ENCODE results near the gene TEX35.

Gene TEX35

GRCh38 chr1:178493301-178493741 is 19.6 kb upstream of the TEX35 start:
- Histone ChIP-seq H2AFZ (ENCODE audit: low read length) (no peak overlapping the region), H4K91ac (ENCODE audit: low read depth, low read length, poor library complexity) (no peak overlapping the region), H4K8ac (ENCODE audit: low read depth, low read length) (no peak overlapping the region), H3K18ac (ENCODE audit: low read length) (no peak overlapping the region), H2BK120ac (ENCODE audit: low read depth, low read length) (no peak overlapping the region), H3K4me3 (ENCODE audit: low read length in 2 of 2) (no peak overlapping the region), H3K79me1 (ENCODE audit: low read depth, low read length) (no peaks in the 10 kb centered on the region), H3K9me3 (replicated peaks in 1 of 2; ENCODE audit: control insufficient read depth in 2 of 2, insufficient read depth in 1 of 2, low read depth in 1 of 2, low read length in 2 of 2) (no peaks in the 10 kb centered on the region), H3K36me3 (replicated peaks in 1 of 2; ENCODE audit: control insufficient read depth in 2 of 2, insufficient read depth in 2 of 2, low read length in 2 of 2) (no peaks in the 10 kb centered on the region), H2BK15ac (ENCODE audit: low read length) (no peak overlapping the region), H3K27me3 (ENCODE audit: control insufficient read depth in 3 of 3, insufficient read depth in 3 of 3, low read depth in 1 of 3, low read length in 3 of 3) (no peaks in the 10 kb centered on the region), H3K9ac (ENCODE audit: low read depth, low read length, poor library complexity) (no peak overlapping the region), H3K23ac (ENCODE audit: low read depth, low read length, poor library complexity) (no peak overlapping the region), H3K4me2 (ENCODE audit: insufficient read depth, low read length, poor library complexity, severe bottlenecking) (no peak overlapping the region), H2BK5ac (ENCODE audit: low read length) (no peak overlapping the region), H3K4me1 (ENCODE audit: control insufficient read depth in 2 of 2, insufficient read depth in 1 of 2, low read depth in 1 of 2, low read length in 2 of 2) (peaks cover 0 to 3% of the 10 kb centered on the region in 2 donors), H3K4ac (ENCODE audit: low read length) (no peak overlapping the region), H3K27ac (replicated peaks; ENCODE audit: low read length) (no peak overlapping the region), H2BK12ac (ENCODE audit: low read length) (peak overlapping the region; percentile 33), H2AK5ac (ENCODE audit: low read depth, low read length) (no peak overlapping the region), H3K14ac (ENCODE audit: low read length) (no peak overlapping the region)
- WGBS, 2 donors (ENCODE audit: extremely low coverage in 2 of 2, insufficient read length in 2 of 2, insufficient replicate concordance in 1 of 2) = no CpG with 5 or more reads among the region's 16 CpGs
- DNase-seq (ENCODE audit: low spot score) = no peak

- Histone ChIP-seq H2AFZ (ENCODE audit: low read length) (no peak overlapping the region), H2AK5ac (ENCODE audit: low read depth, low read length) (no peak overlapping the region), H3K27ac (replicated peaks; ENCODE audit: low read length) (no peak overlapping the region), H2BK5ac (ENCODE audit: low read length) (no peak overlapping the region), H3K4me2 (ENCODE audit: insufficient read depth, low read length, poor library complexity, severe bottlenecking) (no peak overlapping the region), H4K91ac (ENCODE audit: low read depth, low read length, poor library complexity) (no peak overlapping the region), H3K18ac (ENCODE audit: low read length) (peak overlapping the region; percentile 4), H3K14ac (ENCODE audit: low read length) (peak overlapping the region; percentile 28), H3K27me3 (ENCODE audit: control insufficient read depth in 3 of 3, insufficient read depth in 3 of 3, low read depth in 1 of 3, low read length in 3 of 3) (no peaks in the 10 kb centered on the region), H3K4me3 (ENCODE audit: low read length in 2 of 2) (no peak overlapping the region), H3K36me3 (replicated peaks in 1 of 2; ENCODE audit: control insufficient read depth in 2 of 2, insufficient read depth in 2 of 2, low read length in 2 of 2) (no peaks in the 10 kb centered on the region), H3K9ac (ENCODE audit: low read depth, low read length, poor library complexity) (no peak overlapping the region), H2BK12ac (ENCODE audit: low read length) (no peak overlapping the region), H3K23ac (ENCODE audit: low read depth, low read length, poor library complexity) (peak overlapping the region; percentile 14), H3K4ac (ENCODE audit: low read length) (no peak overlapping the region), H3K9me3 (replicated peaks in 1 of 2; ENCODE audit: control insufficient read depth in 2 of 2, insufficient read depth in 1 of 2, low read depth in 1 of 2, low read length in 2 of 2) (no peaks in the 10 kb centered on the region), H2BK15ac (ENCODE audit: low read length) (no peak overlapping the region), H4K8ac (ENCODE audit: low read depth, low read length) (no peak overlapping the region), H3K79me1 (ENCODE audit: low read depth, low read length) (no peaks in the 10 kb centered on the region), H3K4me1 (ENCODE audit: control insufficient read depth in 2 of 2, insufficient read depth in 1 of 2, low read depth in 1 of 2, low read length in 2 of 2) (peaks cover 0 to 3% of the 10 kb centered on the region in 2 donors), H2BK120ac (ENCODE audit: low read depth, low read length) (no peak overlapping the region)
- WGBS, 2 donors (ENCODE audit: extremely low coverage in 2 of 2, insufficient read length in 2 of 2, insufficient replicate concordance in 1 of 2) = no CpG with 5 or more reads among the region's 13 CpGs
- DNase-seq (ENCODE audit: low spot score) = no peak
These were observed 18.3 kb upstream of the TEX35 start for GRCh38 chr1:178494569-178494971.

GRCh38 chr1:178495158-178495557 is 17.8 kb upstream of the TEX35 start:
- no peak overlapping the region for H2BK12ac ChIP-seq (ENCODE audit: low read length)
- H3K9me3 ChIP-seq (replicated peaks in 1 of 2; ENCODE audit: control insufficient read depth in 2 of 2, insufficient read depth in 1 of 2, low read depth in 1 of 2, low read length in 2 of 2) = no peaks in the 10 kb centered on the region
- H3K4me2 ChIP-seq (ENCODE audit: insufficient read depth, low read length, poor library complexity, severe bottlenecking) = no peak overlapping the region
- no peak overlapping the region for H2BK15ac ChIP-seq (ENCODE audit: low read length)
- no peaks in the 10 kb centered on the region for H3K79me1 ChIP-seq (ENCODE audit: low read depth, low read length)
- no CpG with 5 or more reads among the region's 1 CpG for WGBS, 2 donors (ENCODE audit: extremely low coverage in 2 of 2, insufficient read length in 2 of 2, insufficient replicate concordance in 1 of 2)
- H3K14ac ChIP-seq (ENCODE audit: low read length) = no peak overlapping the region
- no peaks in the 10 kb centered on the region for H3K36me3 ChIP-seq (replicated peaks in 1 of 2; ENCODE audit: control insufficient read depth in 2 of 2, insufficient read depth in 2 of 2, low read length in 2 of 2)
- no peak overlapping the region for H3K9ac ChIP-seq (ENCODE audit: low read depth, low read length, poor library complexity)
- no peak overlapping the region for H3K27ac ChIP-seq (replicated peaks; ENCODE audit: low read length)
- H4K8ac ChIP-seq (ENCODE audit: low read depth, low read length) = no peak overlapping the region
- peaks cover 0 to 3% of the 10 kb centered on the region in 2 donors for H3K4me1 ChIP-seq (ENCODE audit: control insufficient read depth in 2 of 2, insufficient read depth in 1 of 2, low read depth in 1 of 2, low read length in 2 of 2)
- H2BK120ac ChIP-seq (ENCODE audit: low read depth, low read length) = no peak overlapping the region
- no peak overlapping the region for H2BK5ac ChIP-seq (ENCODE audit: low read length)
- no peak overlapping the region for H3K4me3 ChIP-seq (ENCODE audit: low read length in 2 of 2)
- H4K91ac ChIP-seq (ENCODE audit: low read depth, low read length, poor library complexity) = no peak overlapping the region
- H3K23ac ChIP-seq (ENCODE audit: low read depth, low read length, poor library complexity) = no peak overlapping the region
- no peak overlapping the region for H2AFZ ChIP-seq (ENCODE audit: low read length)
- no peaks in the 10 kb centered on the region for H3K27me3 ChIP-seq (ENCODE audit: control insufficient read depth in 3 of 3, insufficient read depth in 3 of 3, low read depth in 1 of 3, low read length in 3 of 3)
- no peak overlapping the region for H2AK5ac ChIP-seq (ENCODE audit: low read depth, low read length)
- DNase-seq (ENCODE audit: low spot score) = no peak
- no peak overlapping the region for H3K4ac ChIP-seq (ENCODE audit: low read length)
- H3K18ac ChIP-seq (ENCODE audit: low read length) = no peak overlapping the region

- WGBS, 2 donors (ENCODE audit: extremely low coverage in 2 of 2, insufficient read length in 2 of 2, insufficient replicate concordance in 1 of 2) = no CpG with 5 or more reads among the region's 16 CpGs
- no peak overlapping the region for H3K14ac ChIP-seq (ENCODE audit: low read length)
- no peaks in the 10 kb centered on the region for H3K9me3 ChIP-seq (replicated peaks in 1 of 2; ENCODE audit: control insufficient read depth in 2 of 2, insufficient read depth in 1 of 2, low read depth in 1 of 2, low read length in 2 of 2)
- H3K9ac ChIP-seq (ENCODE audit: low read depth, low read length, poor library complexity) = no peak overlapping the region
- H2AK5ac ChIP-seq (ENCODE audit: low read depth, low read length) = no peak overlapping the region
- no peak overlapping the region for H2BK120ac ChIP-seq (ENCODE audit: low read depth, low read length)
- H3K18ac ChIP-seq (ENCODE audit: low read length) = peak overlapping the region; percentile 16
- no peak overlapping the region for H3K4me3 ChIP-seq (ENCODE audit: low read length in 2 of 2)
- no peaks in the 10 kb centered on the region for H3K27me3 ChIP-seq (ENCODE audit: control insufficient read depth in 3 of 3, insufficient read depth in 3 of 3, low read depth in 1 of 3, low read length in 3 of 3)
- H4K8ac ChIP-seq (ENCODE audit: low read depth, low read length) = no peak overlapping the region
- no peak for DNase-seq (ENCODE audit: low spot score)
- peaks cover 0 to 3% of the 10 kb centered on the region in 2 donors for H3K4me1 ChIP-seq (ENCODE audit: control insufficient read depth in 2 of 2, insufficient read depth in 1 of 2, low read depth in 1 of 2, low read length in 2 of 2)
- H3K36me3 ChIP-seq (replicated peaks in 1 of 2; ENCODE audit: control insufficient read depth in 2 of 2, insufficient read depth in 2 of 2, low read length in 2 of 2) = no peaks in the 10 kb centered on the region
- no peak overlapping the region for H4K91ac ChIP-seq (ENCODE audit: low read depth, low read length, poor library complexity)
- no peaks in the 10 kb centered on the region for H3K79me1 ChIP-seq (ENCODE audit: low read depth, low read length)
- H2BK5ac ChIP-seq (ENCODE audit: low read length) = no peak overlapping the region
- peak overlapping the region; percentile 18 for H3K23ac ChIP-seq (ENCODE audit: low read depth, low read length, poor library complexity)
- H3K4me2 ChIP-seq (ENCODE audit: insufficient read depth, low read length, poor library complexity, severe bottlenecking) = no peak overlapping the region
- H2BK15ac ChIP-seq (ENCODE audit: low read length) = no peak overlapping the region
- H3K27ac ChIP-seq (replicated peaks; ENCODE audit: low read length) = no peak overlapping the region
- no peak overlapping the region for H3K4ac ChIP-seq (ENCODE audit: low read length)
- no peak overlapping the region for H2BK12ac ChIP-seq (ENCODE audit: low read length)
- H2AFZ ChIP-seq (ENCODE audit: low read length) = no peak overlapping the region
These were observed 17.0 kb upstream of the TEX35 start for GRCh38 chr1:178495741-178496409.

Data from neuronal stem cell (in vitro differentiated cells).